GM21360 (cell line): ENCODE data around the gene HPRT1.
"Not testable (repeated sequence)": the region's sequence is repeated elsewhere in the genome, so short reads cannot be mapped to it uniquely, and the experiment has no call there.

Experiments used
- ATAC-seq: cut with Tn5 transposase; IDR thresholded peaks from one replicate; pipeline ENCODE4 v1.9.1; 2021; ENCODE audit warnings: mild to moderate bottlenecking, moderate library complexity; ENCODE audit not compliant: unreplicated experiment

HPRT1 gene, protein sequence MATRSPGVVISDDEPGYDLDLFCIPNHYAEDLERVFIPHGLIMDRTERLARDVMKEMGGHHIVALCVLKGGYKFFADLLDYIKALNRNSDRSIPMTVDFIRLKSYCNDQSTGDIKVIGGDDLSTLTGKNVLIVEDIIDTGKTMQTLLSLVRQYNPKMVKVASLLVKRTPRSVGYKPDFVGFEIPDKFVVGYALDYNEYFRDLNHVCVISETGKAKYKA

DNA sequence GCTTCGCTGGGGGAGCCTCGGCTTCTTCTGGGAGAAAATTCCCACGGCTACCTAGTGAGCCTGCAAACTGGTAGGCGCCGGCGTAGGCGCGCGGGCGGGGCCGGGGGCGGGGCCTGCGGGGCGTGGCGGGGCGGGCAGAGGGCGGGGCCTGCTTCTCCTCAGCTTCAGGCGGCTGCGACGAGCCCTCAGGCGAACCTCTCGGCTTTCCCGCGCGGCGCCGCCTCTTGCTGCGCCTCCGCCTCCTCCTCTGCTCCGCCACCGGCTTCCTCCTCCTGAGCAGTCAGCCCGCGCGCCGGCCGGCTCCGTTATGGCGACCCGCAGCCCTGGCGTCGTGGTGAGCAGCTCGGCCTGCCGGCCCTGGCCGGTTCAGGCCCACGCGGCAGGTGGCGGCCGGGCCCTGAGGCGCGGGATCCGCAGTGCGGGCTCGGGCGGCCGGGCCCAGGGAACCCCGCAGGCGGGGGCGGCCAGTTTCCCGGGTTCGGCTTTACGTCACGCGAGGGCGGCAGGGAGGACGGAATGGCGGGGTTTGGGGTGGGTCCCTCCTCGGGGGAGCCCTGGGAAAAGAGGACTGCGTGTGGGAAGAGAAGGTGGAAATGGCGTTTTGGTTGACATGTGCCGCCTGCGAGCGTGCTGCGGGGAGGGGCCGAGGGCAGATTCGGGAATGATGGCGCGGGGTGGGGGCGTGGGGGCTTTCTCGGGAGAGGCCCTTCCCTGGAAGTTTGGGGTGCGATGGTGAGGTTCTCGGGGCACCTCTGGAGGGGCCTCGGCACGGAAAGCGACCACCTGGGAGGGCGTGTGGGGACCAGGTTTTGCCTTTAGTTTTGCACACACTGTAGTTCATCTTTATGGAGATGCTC, at the start of gene HPRT1:
HPRT1 (plus strand) TSS at position 161 of the 857 bp plus-strand sequence; CDS start at position 308, 147 bp downstream.
- ATAC-seq = peak; percentile 87

DNA sequence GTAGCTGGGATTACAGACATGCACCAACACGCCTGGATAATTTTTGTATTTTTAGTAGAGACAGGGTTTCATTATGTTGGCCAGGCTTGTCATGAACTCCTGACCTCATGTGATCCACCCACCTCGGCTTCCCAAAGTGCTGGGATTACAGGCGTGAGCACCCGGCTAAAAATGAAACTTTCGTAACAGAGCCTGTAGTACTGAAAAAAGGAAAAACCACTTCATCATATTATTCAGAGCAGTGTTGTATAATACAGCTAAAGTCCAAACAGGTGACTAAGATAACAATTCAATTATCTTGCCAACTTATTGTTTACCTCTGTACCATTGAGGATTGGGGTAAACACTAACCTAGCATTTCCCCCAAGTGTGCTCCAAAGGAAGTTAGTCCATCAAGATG, 43.9 kb upstream of the HPRT1 start:
- ATAC-seq = no peak

DNA sequence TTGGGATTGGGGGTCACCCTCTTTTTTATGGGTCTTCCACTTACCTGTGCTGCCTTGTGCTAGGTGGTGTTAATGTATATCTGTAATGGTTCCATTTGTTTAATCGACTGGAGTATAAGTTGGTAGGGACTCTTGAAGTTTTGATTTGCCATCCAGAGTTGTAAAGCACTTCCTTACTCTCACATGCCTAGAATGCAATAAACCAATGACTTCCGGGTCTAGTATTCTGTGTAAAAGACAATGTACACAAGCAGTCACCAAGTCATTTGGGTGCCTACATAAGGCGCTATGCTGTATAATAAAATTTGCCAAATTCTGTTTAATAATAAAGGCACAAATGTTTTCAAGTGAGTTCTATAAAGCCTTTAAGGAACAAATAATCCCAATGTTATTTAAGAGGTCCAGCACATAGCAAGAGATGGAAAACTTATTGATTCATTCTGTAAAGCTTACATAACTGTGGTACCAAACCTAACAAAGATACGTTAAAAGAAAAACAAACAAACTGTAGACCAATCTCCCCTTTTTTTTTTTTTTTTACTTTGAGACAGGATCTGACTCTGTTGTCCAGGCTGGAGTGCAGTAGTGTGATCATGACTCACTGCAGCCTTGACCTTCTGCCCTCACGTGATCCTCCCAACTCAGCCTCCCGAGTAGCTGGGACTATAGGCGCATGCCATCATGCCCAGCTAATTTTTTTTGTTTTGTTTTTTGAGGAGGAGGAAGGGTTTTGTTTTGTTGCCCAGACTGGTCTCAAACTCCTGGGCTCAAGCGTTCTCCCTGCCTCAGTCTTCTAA, 41.5 kb upstream of the HPRT1 start:
- no peak for ATAC-seq

GRCh38 chrX:134419784-134420183, 40.2 kb upstream of the HPRT1 start:
- no peak for ATAC-seq

- no peak for ATAC-seq
Measured at GRCh38 chrX:134423606-134424005, 36.4 kb upstream of the HPRT1 start.

DNA sequence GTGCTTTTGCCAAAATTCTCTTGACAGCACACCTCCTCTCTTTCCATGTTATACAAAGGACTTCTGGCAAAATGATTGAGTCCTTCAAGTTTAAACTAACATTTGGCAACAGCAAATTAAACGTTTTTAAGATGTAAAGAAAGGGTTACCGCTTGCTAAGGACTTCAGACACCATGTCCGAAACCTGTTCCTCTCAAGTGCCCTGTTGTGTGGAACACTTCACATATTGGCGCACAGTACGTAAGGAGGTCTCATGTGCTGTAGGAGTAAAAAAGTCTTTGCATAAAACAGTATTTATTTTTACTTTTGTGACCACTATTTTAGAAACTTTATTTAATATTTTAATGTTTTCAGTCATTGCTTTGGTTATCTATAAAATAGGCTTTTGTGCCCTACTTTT, 33.7 kb upstream of the HPRT1 start:
- no peak for ATAC-seq

DNA sequence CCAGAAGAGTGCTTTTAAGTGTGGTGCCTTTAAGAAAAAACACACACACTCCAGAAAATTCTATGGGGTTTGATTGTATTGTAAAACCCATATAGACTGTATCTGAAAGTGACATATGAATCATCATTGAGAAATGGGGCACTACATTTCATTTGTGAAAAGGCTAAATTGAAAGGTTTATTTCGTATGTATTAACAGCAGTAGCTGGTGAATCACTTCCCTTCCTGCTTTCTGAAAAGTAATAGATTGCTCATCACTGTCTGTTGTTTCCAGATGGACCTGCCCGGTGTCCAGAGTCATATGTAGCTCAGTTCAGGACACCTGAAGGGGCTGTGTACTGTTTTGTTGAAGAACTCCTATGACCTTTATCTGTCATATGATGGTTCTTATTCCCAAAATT, 28.1 kb upstream of the HPRT1 start:
- no peak for ATAC-seq

- no peak for ATAC-seq
Measured at GRCh38 chrX:134435894-134436293, 24.1 kb upstream of the HPRT1 start.

- ATAC-seq = no peak
Measured at GRCh38 chrX:134443020-134443419, 16.9 kb upstream of the HPRT1 start.

DNA sequence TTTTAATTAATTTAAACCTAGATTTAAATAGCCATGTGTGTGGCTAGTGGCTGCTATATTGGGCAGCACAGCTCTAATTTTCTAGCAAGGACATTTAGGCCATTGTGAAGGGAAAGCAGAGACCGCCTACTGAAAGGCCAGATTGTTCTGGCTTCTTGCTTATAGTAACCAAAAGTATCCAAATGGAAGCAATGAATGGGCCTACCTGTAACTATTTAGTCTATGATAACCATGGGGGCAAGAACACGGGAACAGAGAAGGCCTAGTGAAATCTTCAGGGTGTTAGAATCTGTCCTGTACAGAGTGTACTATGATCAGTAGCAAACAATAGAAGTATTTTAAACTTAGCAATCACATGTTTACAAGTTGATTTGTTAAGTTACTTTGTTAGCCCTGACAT, 16.5 kb upstream of the HPRT1 start:
- no peak for ATAC-seq

GRCh38 chrX:134444681-134445080, 15.3 kb upstream of the HPRT1 start:
- ATAC-seq = no peak

GRCh38 chrX:134452596-134452995, 7.4 kb upstream of the HPRT1 start:
- no peak for ATAC-seq

DNA sequence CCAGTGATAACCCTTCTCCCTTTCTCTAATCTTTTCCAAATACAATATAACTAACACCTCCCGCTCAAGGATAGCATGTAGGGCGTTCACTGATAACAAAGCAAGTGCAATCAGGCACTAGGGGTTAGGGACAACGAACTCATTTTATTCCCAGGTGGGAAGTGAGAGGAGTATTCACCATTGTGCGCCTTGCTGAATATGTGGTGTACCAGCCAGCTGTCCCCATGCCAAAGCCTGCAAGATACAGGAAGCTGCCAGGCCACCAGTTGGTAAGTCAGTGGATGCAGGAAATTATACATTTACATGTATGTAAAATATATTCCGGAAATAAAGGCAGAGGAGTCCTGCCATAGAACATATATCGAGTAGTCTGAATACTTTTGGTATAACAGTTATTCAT, 6.3 kb upstream of the HPRT1 start:
- ATAC-seq = no peak

GRCh38 chrX:134454506-134454905, 5.5 kb upstream of the HPRT1 start:
- no peak for ATAC-seq

GRCh38 chrX:134457708-134458107, 2.3 kb upstream of the HPRT1 start:
- ATAC-seq = no peak

DNA sequence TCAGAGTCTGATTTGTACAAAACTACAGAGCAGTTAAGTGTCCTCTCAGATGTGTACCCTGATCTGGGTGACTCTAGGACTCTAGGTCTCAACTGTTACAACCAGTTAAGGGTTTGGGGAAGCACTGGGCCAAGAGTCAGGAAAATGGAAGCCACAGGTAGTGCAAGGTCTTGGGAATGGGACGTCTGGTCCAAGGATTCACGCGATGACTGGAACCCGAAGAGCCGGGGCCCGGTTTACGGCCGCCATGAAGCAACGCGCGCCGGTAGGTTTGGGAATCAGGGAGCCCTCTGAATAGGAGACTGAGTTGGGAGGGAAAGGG, 321 bp upstream of the HPRT1 start:
- no peak for ATAC-seq

DNA sequence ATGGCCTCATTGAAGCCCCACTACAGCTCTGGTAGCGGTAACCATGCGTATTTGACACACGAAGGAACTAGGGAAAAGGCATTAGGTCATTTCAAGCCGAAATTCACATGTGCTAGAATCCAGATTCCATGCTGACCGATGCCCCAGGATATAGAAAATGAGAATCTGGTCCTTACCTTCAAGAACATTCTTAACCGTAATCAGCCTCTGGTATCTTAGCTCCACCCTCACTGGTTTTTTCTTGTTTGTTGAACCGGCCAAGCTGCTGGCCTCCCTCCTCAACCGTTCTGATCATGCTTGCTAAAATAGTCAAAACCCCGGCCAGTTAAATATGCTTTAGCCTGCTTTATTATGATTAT, 876 bp downstream of the HPRT1 start:
- ATAC-seq = no peak

DNA sequence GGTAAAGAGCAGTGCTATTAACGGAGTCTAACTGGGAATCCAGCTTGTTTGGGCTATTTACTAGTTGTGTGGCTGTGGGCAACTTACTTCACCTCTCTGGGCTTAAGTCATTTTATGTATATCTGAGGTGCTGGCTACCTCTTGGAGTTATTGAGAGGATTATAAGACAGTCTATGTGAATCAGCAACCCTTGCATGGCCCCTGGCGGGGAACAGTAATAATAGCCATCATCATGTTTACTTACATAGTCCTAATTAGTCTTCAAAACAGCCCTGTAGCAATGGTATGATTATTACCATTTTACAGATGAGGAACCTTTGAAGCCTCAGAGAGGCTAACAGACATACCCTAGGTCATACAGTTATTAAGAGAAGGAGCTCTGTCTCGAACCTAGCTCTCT, 1.5 kb downstream of the HPRT1 start:
- ATAC-seq = no peak

DNA sequence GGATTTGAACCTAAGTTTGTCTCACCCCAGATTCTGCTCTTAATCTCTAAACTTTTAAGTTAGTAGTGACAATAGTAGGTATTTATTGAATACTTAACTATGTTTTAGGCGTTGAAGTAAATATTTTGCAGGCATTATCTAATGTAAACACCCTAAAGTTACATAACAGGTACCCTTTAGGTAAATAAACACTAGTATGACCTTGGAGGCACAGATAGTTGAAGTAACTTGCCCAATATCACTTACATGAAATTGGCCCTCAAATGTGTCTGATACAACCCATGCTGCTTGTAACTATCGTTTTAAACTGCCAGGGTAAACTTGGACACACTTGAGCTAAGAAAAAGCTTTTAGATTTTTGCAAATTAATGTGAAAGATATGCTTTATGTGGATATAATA, 3.0 kb downstream of the HPRT1 start:
- no peak for ATAC-seq

DNA sequence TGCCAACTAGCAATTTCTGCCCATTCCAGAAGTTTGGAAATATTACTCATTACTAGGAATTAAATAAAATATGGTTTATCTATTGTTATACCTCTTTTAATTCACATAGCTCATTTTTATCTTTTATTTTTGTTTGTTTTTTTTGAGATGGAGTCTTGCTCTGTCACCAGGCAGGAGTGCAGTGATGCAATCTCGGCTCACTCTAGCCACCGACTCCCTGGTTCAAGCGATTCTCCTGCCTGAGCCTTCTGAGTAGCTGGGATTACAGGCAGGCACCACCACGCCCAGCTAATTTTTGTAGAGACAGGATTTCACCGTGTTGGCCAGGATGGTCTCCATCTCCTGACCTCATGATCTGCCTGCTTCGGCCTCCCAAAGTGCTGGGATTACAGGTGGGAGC, 4.5 kb downstream of the HPRT1 start:
- not testable (repeated sequence) for ATAC-seq

DNA sequence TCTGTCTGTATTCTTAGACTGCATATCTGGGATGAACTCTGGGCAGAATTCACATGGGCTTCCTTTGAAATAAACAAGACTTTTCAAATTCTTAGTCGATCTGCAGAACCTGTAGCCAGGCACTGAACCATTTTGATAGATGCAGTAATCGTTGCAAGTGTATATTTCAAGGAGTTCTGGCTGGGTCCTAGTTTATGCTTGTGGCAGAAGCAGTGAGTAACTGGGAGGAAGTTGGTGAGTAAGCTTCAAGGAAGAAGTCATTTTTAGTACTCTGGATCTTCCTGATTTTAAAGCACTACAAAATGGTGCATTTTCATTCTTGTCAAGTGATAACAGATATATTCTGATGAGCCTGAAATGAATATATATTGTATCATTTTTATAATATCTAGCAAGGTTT, 9.5 kb downstream of the HPRT1 start:
- no peak for ATAC-seq

DNA sequence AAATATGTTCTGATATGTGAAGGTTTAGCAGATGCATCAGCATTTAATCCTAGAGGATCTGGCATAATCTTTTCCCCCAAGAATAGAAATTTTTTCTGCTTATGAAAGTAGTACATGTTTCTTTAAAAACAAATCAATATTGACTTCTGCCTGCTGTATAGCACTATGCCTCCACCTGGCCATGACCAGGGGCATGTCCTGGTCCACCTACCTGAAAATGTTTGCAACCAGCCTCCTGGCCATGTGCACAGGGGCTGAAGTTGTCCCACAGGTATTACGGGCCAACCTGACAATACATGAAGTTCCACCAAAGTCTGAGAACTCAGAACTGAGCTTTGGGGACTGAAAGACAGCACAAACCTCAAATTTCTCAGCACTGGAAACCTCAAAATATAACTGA, 10.0 kb downstream of the HPRT1 start:
- ATAC-seq = no peak
